Measurements from ENCODE around the gene ETV6. TPM values are rescaled to one million over a fixed set of nuclear protein-coding genes. Genes with fewer than 3 reads are reported as not detected.
A peak's percentile ranks its signal among the peaks of the same experiment; 100 is the strongest.

ETV6 gene
- total RNA-seq, 1 experiment from 2014 or later: 16.5 TPM

DNA sequence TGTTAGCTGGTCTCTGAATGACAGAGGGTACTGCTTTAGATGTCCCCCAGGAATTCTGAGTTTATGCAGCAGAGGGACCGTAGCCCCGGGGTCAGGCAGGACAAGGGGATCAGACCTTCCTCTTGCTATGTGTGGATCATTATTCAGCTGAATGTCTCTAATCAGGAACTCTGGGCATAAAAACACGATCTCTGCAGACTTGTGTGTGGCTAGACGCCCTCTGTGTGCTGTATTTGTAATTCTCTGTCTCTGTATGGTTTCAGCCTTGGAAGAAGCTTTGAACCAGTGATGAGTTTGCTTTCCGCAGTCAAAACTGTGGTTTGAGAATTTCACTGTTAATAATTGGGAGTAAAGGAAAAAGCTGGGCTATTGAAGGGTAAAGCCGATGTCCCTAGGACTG, 125.3 kb downstream of the ETV6 start:
- DNase-seq (ENCODE audit: low spot score): no peak

DNA sequence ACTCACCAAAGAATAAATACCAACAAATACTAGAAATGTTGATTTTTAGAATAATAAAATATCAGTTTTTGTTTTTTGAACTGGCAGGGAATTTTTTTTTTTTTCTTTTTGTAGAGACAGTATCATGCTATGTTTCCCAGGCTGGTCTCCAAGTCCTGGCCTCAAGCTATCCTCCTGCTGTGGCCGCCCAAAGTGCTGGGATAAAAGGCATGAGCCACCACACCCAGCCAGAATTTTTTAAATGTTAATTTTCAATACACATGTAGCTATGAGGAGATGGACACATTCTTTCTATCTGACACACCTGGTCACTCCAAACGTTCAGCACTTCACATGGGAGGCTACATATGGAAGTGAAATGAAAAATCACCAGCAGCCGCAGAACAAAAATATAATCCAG, 126.8 kb downstream of the ETV6 start:
- no peak for DNase-seq (ENCODE audit: low spot score)

DNA sequence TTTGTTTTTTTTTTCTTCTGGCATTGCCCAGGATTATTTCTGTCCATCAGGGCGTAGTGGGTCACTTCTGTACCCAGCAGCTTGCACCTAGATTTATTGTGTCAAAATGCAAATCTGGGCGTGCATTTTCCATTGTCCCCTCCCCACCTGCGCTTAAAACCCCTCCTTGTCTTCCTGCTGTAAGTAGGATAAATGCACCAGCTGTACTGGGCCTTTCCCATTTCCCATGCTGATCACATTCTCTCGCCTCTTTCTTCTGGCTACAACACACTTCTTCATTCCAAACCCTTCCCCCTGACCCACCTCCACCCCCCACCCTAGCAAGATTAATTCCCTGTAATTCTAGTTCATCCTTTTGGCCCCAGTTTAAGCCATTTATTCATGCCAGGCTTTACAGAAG, 128.0 kb downstream of the ETV6 start:
- no peak for DNase-seq (ENCODE audit: low spot score)

DNA sequence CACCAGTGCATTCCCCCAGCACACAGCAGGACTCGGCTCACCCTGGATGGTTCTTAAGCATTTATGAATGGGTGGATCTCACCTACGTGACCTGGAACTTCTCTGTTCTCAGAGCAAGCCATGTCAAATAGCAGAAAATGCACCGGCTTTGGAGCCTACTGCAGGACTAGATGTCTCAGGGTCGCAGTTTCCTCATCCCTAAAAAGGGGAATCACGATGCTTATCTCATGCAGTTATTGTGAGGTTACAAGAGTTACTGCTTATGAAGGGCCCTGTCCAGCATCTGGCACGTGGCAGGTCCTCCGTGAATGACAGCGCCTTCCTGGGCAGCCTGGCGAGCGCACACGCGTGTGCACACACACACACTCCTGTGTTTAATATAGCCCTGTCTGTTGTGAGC, 128.5 kb downstream of the ETV6 start:
- DNase-seq (ENCODE audit: low spot score): no peak

DNA sequence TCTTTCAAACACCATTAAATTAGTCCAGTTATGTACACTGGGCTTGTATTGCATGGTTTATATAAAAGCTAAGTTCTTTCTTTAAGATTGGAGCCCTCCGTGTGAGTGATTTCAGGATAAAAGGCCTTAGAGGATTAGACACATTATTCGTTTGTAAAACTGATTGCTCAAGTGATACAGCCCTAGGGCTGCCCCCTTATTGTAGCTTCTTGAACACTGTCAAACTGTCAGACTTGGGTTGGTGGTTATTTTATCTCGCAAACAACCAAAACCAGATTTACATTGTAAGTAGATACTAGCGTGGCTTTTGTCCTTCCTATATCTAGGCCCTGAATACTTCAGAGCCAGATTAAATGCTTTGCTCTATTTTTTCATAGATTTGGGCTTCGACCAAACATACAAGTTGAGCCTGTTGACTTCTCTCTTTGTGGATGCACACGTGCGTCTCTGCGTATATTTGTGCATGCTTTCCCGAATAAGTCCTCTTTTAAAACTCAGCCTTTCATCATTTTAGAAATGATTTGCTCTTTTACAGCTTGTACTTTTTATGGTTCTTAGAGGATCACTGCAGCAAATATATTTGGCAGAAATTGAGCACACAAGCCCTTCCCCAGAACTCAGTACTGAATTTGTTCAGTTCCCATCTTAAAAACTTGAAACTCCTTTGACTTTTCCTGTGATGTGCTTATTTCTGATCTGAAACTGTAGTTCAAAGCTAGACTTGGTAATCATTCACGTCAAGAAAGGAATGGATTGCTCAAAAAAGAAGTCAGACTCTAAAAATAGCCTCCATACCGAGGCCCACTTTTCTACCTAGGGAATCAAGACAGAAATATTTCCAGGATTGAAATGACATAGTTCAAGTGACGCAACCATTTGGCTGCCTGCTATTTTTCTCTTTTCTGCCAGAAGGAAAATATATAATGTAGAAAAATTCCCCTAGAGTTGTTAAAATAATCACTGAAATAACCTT, 129.5 kb downstream of the ETV6 start:
- DNase-seq (ENCODE audit: low spot score): no peak

DNA sequence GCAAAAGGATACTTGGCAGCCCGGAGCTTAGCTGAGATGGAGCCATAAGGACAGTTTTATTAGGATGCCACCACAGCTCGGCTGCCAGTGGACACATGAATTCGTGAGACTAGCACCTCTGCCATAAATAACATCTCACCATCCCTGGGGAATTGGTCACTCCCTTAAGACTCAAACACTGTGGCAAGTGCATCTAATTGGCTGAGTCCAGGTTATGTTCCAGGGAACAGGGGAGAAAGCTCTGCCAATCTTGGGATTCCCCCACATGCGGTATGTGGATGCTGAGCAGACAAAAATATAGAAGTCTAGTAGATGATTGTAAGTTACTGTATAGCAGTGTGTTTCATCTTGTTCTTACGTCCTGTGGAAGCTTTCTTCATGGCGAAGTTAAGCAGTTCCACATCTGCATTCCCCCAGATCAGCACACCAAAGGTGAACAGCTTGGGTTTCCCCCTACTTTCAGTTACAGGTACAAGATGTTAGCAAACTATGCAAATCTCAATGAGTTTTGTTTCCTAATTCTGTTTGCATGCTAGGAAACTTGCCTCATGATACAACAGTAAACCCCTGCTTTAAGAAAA, 131.1 kb downstream of the ETV6 start:
- DNase-seq (ENCODE audit: low spot score): no peak

DNA sequence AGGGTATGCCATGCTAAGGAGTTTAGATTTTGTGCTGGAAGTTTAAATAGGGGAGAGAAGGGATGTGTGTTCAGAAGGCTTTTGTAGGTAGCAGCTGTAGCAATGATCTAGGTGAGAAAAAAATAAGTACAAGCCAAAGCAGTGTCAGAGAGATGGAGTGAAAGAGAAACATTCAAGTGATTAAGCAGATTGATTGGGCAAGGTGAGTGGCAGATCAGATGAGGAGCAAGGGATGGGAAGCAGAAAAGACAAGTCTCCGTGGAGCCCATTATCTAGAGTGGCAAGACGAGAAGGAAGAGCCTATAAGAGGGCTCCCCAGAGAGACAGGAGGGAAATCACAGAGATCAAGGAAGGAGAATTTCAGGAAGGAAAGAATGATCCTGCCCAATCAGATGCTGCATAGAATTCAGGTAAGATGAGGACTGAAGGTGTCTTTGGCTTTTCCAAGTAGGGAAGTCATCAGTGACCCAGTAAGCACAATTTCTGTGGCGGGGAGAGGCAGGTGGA, 133.5 kb downstream of the ETV6 start:
- DNase-seq (ENCODE audit: low spot score): no peak

DNA sequence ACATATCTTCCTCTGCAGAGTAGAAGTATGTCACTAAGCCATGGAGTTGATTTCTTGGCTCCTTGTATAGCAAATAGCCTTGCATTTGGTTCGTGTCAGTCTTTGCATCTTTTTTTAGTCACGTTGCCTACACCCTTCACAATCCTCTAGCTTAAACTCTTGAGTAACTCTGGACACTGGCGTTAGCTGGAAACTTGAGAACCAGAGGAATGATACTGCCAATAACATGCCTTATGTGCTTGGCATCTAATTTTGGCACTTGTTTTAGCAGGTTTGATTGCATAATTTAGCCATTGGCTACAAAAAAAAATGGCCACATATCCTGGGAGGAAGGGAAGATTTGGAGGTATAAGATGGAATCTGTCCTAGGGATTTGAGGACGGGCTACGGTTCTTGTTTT, 136.2 kb downstream of the ETV6 start:
- DNase-seq (ENCODE audit: low spot score): no peak

DNA sequence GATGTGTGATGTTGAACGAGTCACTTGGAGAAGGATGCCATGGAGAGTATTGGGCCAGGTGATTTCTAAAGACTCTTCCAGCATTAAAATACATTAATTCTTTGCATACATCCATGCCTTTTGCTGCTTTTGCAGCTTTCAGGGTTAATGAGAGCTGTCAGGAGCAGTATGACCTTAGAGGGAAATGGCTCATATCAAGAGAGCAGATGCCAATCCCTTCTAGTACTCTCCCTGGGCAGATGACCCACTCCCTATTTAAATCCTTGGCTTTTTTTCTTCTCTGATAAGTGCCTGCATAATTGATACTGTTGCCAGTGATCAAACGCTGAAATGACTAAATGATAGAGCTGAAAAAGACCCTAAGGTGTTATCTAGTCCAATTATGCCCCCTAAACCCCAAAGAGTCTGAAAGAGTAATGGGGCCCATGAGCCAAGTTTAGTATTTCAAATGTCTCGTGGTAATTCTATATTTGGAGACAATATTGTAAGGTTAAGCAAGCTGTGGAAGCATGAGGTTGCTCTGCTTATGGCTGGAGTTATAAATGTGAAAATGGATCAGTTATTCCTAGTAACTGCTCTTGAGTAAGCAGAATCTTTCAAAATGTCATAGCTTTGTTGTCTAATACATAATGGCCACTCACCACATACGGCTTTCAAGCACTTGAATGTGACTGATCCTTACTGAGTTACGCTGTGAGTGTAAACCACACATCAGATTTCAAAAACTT, 137.3 kb downstream of the ETV6 start:
- no peak for DNase-seq (ENCODE audit: low spot score)

DNA sequence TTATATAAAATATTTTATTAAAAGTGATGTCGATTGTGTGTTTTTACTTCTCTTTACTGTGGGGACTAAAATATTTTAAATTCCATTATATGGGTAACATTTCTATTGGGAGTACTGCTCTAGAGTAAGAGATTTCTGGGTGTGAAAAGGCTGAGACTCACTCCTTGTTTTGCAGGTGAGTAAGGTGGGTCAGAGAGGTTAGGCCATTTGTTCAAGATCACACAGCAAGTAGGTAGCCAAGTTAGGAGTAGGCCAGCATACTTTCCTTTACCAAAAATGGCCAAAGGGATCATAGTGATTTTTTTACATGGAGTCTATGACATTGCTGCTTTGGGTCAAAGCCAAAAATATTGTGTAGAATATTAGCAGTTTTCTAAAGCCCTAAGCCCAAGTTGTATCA, 138.0 kb downstream of the ETV6 start:
- DNase-seq (ENCODE audit: low spot score): no peak

DNA sequence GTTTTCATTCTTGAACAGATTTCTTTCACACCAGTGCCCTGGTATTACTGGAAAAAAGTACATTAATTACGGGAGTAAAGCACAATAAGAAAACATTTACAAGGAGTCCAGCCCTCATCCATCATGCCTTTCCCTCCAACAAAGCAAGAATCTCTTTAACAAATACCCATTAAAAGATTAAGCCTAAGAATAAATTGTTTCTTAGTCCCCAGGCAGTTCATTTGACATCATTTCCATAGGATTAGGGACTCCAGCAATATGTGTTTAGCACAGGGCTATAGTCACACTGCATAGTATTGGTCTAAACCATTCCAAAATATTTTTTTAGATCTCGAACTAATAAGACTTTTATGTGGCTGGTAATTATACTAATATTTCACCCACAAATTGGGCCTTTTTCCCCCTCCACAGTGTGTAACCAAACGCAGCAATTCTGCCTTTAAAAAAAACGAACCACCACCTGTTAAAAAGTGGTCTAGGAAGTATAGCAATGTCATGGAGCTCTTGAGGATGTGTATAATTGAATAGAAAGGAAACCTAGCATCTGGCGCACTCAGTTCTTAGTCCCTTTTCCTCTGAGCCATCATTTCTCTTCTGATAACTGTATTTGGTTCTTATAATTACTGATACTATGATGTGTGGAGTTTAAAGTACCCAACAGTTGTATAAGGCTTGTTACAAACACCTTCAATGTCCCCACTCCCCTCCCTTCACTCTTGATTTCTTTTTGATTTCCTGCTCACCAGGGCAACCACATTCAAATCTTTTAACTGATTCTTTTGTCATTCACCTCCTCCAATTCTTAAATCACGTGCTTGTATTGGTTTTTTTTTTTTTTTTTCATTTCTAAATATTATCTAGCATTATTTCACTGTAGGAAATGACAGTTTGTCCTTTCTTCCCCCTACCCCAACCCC, 138.7 kb downstream of the ETV6 start:
- no peak for DNase-seq (ENCODE audit: low spot score)

DNA sequence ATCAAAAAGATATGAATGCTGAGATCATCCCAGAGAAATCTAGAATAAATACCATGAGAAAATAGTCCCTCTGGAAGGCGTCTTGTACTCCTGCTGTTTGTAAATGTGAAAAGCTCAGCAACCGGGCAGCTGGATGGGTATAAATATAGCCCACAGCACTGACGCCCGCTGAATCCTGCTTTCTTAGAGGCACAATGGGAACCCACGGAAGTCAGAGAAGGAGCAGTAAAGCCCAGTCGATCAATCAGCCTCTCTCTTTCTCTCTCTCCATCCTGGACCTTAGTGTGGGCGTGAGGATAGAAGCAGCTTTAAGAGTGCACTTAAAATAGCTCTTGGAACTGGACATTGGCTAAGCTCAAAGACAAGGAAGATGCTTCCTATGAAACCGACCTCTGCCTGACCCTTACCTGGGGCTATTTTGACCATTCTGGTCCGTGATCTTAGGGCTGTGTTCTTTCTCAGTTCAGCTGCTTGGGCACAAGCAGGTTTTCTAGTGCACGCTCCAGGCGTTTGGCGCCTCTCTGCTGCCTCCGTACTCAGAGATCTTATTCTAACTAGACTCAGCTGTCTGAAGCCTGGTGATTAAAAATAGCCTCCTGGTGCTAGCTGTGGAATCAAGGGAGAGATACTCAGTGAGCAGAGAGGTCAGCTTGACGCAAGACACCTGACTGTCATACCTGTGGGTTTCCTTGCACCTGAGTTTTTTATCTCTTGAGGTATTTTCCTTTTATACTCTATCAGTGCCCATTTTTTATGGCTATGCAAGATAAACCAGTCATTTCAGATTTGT, 144.6 kb downstream of the ETV6 start:
- DNase-seq (ENCODE audit: low spot score): peak; percentile 72

DNA sequence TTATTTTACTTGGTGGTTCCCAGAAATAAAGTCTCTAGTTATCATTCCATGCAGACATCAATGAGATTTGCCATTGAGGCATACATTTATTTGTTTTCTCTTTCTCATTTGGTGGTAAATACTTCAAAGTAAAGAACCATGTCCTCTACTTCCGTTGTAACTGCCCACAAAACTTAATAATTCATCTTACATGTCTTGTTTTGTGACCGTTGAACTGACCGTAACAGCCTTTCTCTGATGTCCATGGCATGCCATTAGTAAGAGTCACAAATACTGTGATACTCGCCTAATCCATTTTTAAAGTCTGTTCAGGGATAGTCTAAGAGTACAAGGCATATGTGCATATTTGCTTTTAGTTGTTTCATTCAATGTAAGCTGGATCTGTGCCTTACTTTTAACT, 145.3 kb downstream of the ETV6 start:
- DNase-seq (ENCODE audit: low spot score): no peak

DNA sequence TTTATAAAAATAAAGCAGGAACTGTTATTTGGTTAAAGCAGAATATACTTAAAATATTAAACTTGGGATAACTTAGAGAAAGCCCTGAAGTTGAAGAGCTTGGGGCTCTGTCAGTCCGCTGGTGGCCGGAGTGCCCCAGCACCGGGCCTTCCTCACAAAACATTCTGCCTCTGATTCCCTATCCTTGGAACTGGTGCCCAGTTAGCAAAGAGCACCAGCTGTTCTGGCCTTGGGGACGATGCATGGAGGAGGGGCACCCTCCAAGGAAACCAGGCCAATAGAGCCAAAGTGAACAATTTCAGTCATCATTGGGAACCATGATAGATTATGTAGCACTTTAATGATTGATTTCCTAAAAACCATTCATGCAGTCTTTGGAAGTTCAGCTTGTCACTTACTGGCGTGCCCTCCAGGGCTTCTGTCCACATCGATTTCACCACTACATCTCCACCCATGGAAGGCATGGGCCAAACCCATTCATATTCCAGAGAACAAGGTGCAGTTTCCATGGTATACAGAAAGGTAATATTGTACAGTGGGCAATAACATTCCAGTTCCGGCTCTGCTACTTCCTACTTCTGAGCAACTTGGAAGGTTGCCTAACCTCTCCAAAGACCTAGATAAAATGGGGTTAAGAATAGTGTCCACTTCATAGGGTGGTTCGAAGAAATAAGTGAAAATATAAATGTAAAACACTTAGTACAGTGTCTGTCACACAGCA, 145.9 kb downstream of the ETV6 start:
- peak; percentile 94 for DNase-seq (ENCODE audit: low spot score)

DNA sequence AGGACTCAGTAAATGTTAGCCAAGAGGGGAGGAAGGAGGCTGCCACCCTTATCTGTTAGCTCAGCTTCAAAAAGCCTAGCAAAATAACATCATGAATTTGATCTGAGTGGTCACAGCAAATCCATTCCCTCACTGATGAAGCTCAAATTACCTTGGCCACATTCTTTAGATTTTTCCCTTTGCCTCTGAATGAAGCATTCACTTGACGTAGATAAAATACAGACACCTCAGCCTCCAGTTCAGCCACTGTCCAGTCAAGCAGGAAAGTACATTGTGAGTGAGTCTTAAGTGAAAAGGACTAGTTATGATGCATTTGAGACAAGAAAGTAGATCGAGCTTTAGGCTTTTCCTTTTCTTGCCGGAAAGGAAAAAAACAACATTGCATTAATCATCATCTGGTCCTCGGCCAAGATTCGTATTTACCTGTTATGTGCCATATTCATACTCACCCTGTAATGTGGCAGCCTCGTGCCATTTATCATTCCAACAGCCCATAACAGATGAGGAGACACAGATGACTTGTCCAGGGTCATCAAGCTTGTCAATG, 146.5 kb downstream of the ETV6 start:
- DNase-seq (ENCODE audit: low spot score): peak; percentile 86

DNA sequence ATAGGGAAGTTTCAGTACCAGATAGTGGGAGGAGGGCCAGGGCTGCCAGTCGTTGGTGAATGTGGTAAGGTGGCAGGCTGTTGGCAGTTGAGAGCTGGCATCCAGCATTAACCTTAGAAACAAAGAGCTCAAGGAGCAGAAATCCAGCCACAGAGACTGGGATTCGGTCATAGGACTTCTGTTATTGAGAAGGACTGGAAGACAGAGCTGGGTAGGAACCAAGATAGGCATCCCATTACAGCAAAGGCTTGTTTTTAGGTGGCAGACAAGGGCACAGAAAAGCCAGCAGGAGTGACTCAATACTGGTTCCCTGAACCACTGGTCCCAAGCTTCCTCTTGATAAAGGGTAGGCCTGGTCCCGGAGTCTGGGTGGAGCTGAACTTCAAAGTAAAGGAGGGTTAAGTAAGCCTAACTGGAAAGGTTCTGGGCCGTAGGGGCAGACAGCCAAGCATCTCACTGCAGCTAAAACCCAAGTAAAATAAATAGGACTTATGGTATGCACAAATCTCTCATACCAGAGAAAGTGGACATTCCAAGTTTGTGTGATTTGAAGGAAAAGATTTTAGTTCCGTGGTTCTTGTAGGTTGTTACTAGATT, 147.9 kb downstream of the ETV6 start:
- peak; percentile 69 for DNase-seq (ENCODE audit: low spot score)

DNA sequence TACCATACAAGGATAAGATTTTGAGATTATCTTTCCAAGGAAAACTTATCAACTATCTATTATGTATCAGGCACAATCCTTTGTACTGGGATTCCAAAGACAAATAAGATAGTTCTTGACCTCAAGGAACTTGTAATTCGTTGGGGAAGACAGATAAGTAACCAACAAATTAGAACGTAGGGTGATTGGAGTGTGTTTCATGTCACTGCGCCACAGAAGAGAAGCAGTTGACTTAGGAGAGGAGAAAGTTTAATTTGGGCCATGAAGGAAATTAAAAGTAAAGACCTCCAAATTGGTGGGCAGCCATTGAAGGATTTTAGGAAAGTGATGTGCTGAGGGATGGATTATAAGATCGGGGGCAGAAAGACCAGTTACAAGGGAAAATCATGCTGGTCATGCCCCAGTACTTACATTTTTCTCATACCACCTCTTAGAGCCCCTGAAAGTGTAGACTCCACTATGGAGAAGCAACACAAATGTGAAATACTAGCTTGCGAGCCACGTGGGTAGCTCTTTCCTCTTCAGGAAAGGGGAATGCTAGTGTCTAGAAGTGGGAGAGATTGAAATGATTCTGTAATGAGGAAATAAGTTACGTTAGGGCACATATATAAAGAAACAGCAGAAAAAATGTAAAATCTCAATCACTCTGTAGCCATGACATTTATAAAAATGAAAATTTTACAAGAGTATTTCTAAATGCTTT, 148.7 kb downstream of the ETV6 start:
- DNase-seq (ENCODE audit: low spot score): no peak

DNA sequence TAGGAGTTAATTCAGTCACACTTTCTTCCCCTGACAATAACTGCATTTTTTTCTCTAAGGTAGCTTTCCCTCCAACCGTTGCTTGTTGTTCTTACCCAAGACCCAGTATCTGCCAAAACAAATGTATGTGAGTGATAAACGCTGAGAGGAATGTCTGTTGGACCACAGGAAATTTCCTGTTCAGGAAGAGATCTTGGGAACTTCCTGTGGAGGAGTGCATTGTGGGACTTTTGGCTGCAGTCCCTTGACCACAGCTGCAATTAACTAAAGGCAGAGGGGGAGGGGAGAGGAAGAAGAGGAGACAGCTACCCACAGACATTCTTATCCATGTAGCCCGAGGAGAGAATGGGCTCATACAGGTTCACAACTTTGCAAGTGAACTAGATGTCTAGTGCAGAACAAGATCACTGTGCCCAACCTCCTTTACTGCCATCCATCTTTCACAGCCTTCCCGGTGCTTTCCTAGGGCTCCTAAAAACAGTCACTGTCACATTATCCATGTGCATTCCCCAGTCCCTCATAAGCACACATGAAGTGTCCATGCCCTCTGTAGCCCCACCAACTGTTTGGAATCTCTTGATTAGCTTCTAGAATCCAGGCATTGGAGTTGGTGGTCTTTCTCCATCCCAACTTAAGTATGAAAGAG, 149.5 kb downstream of the ETV6 start:
- peak; percentile 63 for DNase-seq (ENCODE audit: low spot score)

Measured in HT-29 (cell line).